ENCODE data around the gene CALCB. TPM values are rescaled to one million over a fixed set of nuclear protein-coding genes. Genes with fewer than 3 reads are reported as not detected.

The CALCB gene
- total RNA-seq, 1 donor from 2014 or later = 0.62 TPM

DNA sequence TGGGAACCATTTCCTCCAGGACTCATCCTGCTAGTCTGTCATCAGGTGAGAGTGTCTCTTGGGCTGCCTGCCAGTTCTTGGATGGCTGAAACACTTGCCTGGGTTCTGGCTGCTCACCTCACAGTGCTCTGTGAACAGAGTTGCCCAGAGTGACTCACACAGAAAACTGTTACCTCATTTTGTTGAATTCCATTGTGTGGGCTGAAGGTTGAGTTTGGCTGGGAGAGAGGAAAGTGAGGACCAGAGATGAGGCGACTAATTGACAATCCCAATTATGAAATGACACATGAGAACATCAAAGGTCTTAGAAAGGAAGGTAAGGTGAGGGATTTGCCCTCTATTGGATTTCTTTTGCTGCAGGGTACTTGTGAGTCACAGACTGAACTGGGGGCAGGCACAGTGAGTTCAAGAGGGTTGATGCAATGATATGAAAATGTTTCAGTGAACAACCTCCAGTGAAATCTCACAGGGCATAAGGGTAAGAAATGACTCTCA is 20.2 kb upstream of the CALCB start:
- Mint-ChIP-seq H3K27ac (no peak overlapping the region), H3K9me3 (no peaks in the 10 kb centered on the region)
- H3K27ac ChIP-seq = no peak overlapping the region

DNA sequence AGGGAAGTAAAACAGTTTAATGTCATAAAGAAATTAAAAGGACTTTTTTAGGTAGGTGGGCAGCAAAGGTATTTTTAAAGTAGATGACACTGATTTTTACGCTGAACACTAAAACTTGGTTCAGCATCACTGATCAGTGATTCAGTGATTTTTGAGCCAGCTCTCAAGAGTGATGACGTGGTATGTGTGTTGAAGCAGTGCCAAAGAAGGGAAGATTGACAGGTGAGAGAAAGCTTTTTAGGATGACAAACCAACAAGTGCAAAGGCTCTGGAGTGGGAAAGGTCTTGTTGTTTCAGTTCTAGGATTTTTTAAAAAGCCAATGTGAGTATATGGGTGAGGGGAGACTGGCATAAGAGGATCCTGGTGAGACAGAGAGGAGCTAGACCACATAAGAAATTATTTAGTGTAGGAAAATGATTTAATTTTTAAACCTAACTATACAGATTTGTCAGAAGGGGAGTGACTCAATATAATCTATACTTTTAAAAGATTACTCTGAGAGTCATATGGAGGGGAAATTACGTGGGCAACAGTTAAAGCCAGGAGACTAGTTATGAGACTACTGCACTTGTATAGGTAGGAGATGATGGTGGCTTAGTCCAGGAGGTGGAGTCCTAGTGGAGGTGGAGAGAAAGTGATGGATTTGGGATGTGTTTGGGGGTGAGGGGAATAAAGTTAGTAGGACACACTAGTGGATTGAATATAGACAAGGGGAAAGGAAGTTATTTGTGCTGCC is 17.6 kb upstream of the CALCB start:
- no peak overlapping the region for H2AFZ ChIP-seq (replicated peaks)
- H3K9ac ChIP-seq = no peak overlapping the region
- H3K27ac Mint-ChIP-seq = no peak overlapping the region
- DNase-seq (ENCODE audit: low spot score) = no peak
- no peaks in the 10 kb centered on the region for H3F3A ChIP-seq (ENCODE audit: low read depth)
- H3K4me2 ChIP-seq = no peak overlapping the region
- no peaks in the 10 kb centered on the region for H3K9me3 ChIP-seq (ENCODE audit: low read depth)
- peaks cover 3% of the 10 kb centered on the region for H3K4me1 Mint-ChIP-seq
- no peak overlapping the region for H3K27ac ChIP-seq
- H3K4me3 Mint-ChIP-seq = no peak overlapping the region
- H3K27me3 ChIP-seq = no peaks in the 10 kb centered on the region
- H3K79me2 ChIP-seq (ENCODE audit: low read depth) = no peaks in the 10 kb centered on the region
- no peaks in the 10 kb centered on the region for H3K9me3 Mint-ChIP-seq
- H3K4me3 ChIP-seq = no peak overlapping the region
- no peaks in the 10 kb centered on the region for H3K4me1 ChIP-seq
- H4K20me1 ChIP-seq (ENCODE audit: low read depth) = no peaks in the 10 kb centered on the region
- peaks cover 2% of the 10 kb centered on the region for H3K27me3 Mint-ChIP-seq (ENCODE audit: insufficient read depth, low read depth)
- TF ChIP-seq EZH2phosphoT487 (IDR thresholded peaks at IDR 0.05) (no peak), EZH2 (IDR thresholded peaks at IDR 0.05) (no peak)
- TF ChIP-seq, protein P1, sequence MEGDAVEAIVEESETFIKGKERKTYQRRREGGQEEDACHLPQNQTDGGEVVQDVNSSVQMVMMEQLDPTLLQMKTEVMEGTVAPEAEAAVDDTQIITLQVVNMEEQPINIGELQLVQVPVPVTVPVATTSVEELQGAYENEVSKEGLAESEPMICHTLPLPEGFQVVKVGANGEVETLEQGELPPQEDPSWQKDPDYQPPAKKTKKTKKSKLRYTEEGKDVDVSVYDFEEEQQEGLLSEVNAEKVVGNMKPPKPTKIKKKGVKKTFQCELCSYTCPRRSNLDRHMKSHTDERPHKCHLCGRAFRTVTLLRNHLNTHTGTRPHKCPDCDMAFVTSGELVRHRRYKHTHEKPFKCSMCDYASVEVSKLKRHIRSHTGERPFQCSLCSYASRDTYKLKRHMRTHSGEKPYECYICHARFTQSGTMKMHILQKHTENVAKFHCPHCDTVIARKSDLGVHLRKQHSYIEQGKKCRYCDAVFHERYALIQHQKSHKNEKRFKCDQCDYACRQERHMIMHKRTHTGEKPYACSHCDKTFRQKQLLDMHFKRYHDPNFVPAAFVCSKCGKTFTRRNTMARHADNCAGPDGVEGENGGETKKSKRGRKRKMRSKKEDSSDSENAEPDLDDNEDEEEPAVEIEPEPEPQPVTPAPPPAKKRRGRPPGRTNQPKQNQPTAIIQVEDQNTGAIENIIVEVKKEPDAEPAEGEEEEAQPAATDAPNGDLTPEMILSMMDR (IDR thresholded peaks at IDR 0.05) = no peak
- H3K36me3 ChIP-seq = no peaks in the 10 kb centered on the region
- no peaks in the 10 kb centered on the region for H3K36me3 Mint-ChIP-seq

More for the DNA sequence above, 20.2 kb upstream of the CALCB start:
- Histone ChIP-seq H3K4me3 (no peak overlapping the region), H3F3A (ENCODE audit: low read depth) (no peaks in the 10 kb centered on the region), H3K4me1 (no peaks in the 10 kb centered on the region), H3K36me3 (no peaks in the 10 kb centered on the region), H3K27me3 (no peaks in the 10 kb centered on the region), H3K79me2 (ENCODE audit: low read depth) (no peaks in the 10 kb centered on the region), H3K9ac (no peak overlapping the region), H3K4me2 (no peak overlapping the region), H4K20me1 (ENCODE audit: low read depth) (no peaks in the 10 kb centered on the region), H3K9me3 (ENCODE audit: low read depth) (no peaks in the 10 kb centered on the region), H2AFZ (replicated peaks) (no peak overlapping the region)
- H3K4me3 Mint-ChIP-seq = no peak overlapping the region
- DNase-seq (ENCODE audit: low spot score) = no peak
- no peaks in the 10 kb centered on the region for H3K36me3 Mint-ChIP-seq
- TF ChIP-seq EZH2 (IDR thresholded peaks at IDR 0.05) (no peak), EZH2phosphoT487 (IDR thresholded peaks at IDR 0.05) (no peak)
- TF ChIP-seq, protein P1 (IDR thresholded peaks at IDR 0.05) = no peak
- no peaks in the 10 kb centered on the region for H3K27me3 Mint-ChIP-seq (ENCODE audit: insufficient read depth, low read depth)
- H3K4me1 Mint-ChIP-seq = no peaks in the 10 kb centered on the region

DNA sequence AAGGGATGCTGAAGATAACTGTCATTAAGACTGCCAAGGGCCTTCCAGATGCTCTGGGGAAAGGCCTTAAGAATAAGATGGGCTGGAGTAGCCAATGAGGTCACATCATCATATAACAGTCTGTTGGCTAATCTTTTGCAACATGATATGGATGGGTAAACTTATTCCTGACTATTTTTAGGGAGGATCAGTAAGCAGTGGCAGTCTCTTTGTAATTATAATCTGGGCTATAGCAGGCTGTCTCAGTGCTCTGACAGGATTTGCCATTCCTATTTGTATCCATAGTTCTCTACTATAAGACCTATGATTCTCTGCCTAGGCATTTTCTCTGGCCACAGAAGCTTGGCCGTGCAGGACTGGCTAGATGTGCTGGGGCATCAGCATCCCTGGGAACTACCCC is 16.1 kb upstream of the CALCB start:
- Histone ChIP-seq H3K79me2 (ENCODE audit: low read depth) (no peaks in the 10 kb centered on the region), H3K4me1 (no peaks in the 10 kb centered on the region), H3K4me2 (no peak overlapping the region), H3K9ac (no peak overlapping the region), H3K27ac (no peak overlapping the region), H3F3A (ENCODE audit: low read depth) (no peaks in the 10 kb centered on the region), H3K9me3 (ENCODE audit: low read depth) (no peaks in the 10 kb centered on the region), H3K27me3 (no peaks in the 10 kb centered on the region), H2AFZ (replicated peaks) (no peak overlapping the region), H3K36me3 (no peaks in the 10 kb centered on the region), H4K20me1 (ENCODE audit: low read depth) (no peaks in the 10 kb centered on the region), H3K4me3 (no peak overlapping the region)
- Mint-ChIP-seq H3K27ac (no peak overlapping the region), H3K4me1 (peaks cover 3% of the 10 kb centered on the region), H3K4me3 (no peak overlapping the region), H3K27me3 (ENCODE audit: insufficient read depth, low read depth) (peaks cover 2% of the 10 kb centered on the region), H3K9me3 (no peaks in the 10 kb centered on the region), H3K36me3 (no peaks in the 10 kb centered on the region)
- DNase-seq (ENCODE audit: low spot score) = no peak
- TF ChIP-seq, protein P1 (IDR thresholded peaks at IDR 0.05) = no peak
- TF ChIP-seq EZH2 (IDR thresholded peaks at IDR 0.05) (no peak), EZH2phosphoT487 (IDR thresholded peaks at IDR 0.05) (no peak)

Data from neural progenitor cell (in vitro differentiated cells).